Measurements from ENCODE around the gene RNF43. TPM values are rescaled to one million over a fixed set of nuclear protein-coding genes. Genes with fewer than 3 reads are reported as not detected.

RNF43 gene
- total and polyA plus RNA-seq, 2 of the 13 experiments (the other 11 are each of a cell fraction or from before 2014, with no cell fraction given): 31.0 to 53.4 TPM

GRCh38 chr17:58381124-58382035 is 36.0 kb downstream of the RNF43 start (continued):
- TF ChIP-seq PRDM4 (CRISPR knock-in tag; IDR thresholded peaks at IDR 0.05; ENCODE audit: borderline replicate concordance) (0 out of 2 replicates have a peak, but pooled peaks have one; percentile 22), FOXA3 (CRISPR knock-in tag; IDR thresholded peaks at IDR 0.05) (peak; percentile 86), ZBTB46 (CRISPR knock-in tag; IDR thresholded peaks at IDR 0.05; ENCODE audit: borderline replicate concordance) (no peak), ZNF674 (CRISPR knock-in tag; IDR thresholded peaks at IDR 0.05; ENCODE audit: low read depth) (no peak), RFX5 (IDR thresholded peaks at IDR 0.05; ENCODE audit: low read depth, low read length) (no peak), ZNF414 (CRISPR knock-in tag; IDR thresholded peaks at IDR 0.05) (no peak; the same call in 1 of the 2 replicates), ZKSCAN1 (IDR thresholded peaks at IDR 0.05; ENCODE audit: low read length) (no peak), GABPB1 (CRISPR knock-in tag; IDR thresholded peaks at IDR 0.05) (peak; percentile 58), ZBTB26 (CRISPR knock-in tag; IDR thresholded peaks at IDR 0.05; ENCODE audit: borderline replicate concordance) (peak; percentile 92), ZGPAT (CRISPR knock-in tag; IDR thresholded peaks at IDR 0.05) (peak; percentile 96), TP53 (CRISPR knock-in tag; conservative IDR thresholded peaks at IDR 0.05) (peak; percentile 76; the same call in 1 of the 2 replicates), CHCHD3 (CRISPR knock-in tag; IDR thresholded peaks at IDR 0.05) (no peak), NFIC (IDR thresholded peaks at IDR 0.05; ENCODE audit: low read length) (peak; percentile 85), GABPA (IDR thresholded peaks at IDR 0.05; ENCODE audit: low read depth, low read length) (no peak), GABPA (CRISPR knock-in tag; IDR thresholded peaks at IDR 0.05; ENCODE audit: low read depth) (peak; percentile 69), FOXP4 (CRISPR knock-in tag; IDR thresholded peaks at IDR 0.05) (peak; percentile 95), BRCA1 (CRISPR knock-in tag; IDR thresholded peaks at IDR 0.05) (peak; percentile 40; the same call in 1 of the 2 replicates), MAZ (IDR thresholded peaks at IDR 0.05; ENCODE audit: borderline replicate concordance, low read depth, low read length) (no peak; the same call in 1 of the 2 replicates), MAZ (CRISPR knock-in tag; IDR thresholded peaks at IDR 0.05; ENCODE audit: low read depth) (peak; percentile 79)
